NCI-H128 (cell line): ENCODE data around the gene EML6.
A peak's percentile ranks its signal among the peaks of the same experiment; 100 is the strongest.
"Not testable (repeated sequence)": the region's sequence is repeated elsewhere in the genome, so short reads cannot be mapped to it uniquely, and the experiment has no call there.

Experiments used
- DNase-seq: peaks from one replicate; lab custom pipeline; 2025; ENCODE audit not compliant: unreplicated experiment; lab: John Stamatoyannopoulos, UW

EML6 gene

GRCh38 chr2:54871457-54872107 lies 148.1 kb downstream of the EML6 start:
- DNase-seq: peak; percentile 33

DNA sequence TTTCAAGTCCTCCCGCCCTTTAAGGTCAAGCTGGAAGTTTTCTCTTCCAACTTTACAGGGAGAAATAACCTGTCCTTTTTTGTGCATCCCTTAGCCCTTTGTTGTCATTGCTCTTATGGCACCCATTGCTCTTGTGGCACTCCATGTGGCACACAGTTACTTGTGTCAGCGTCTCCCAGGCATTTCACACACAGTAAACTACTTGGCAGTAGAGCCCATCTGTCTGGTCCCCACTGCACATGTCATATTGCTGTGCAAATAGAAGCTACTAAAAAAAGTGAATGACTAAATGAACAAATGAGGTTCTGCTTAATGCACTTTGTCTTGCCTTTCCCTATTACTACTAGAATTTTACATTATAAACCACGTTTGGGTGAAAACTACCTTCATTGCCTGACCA lies 149.3 kb downstream of the EML6 start:
- no peak for DNase-seq

GRCh38 chr2:54873236-54873635 lies 149.8 kb downstream of the EML6 start:
- DNase-seq: not testable (repeated sequence)

DNA sequence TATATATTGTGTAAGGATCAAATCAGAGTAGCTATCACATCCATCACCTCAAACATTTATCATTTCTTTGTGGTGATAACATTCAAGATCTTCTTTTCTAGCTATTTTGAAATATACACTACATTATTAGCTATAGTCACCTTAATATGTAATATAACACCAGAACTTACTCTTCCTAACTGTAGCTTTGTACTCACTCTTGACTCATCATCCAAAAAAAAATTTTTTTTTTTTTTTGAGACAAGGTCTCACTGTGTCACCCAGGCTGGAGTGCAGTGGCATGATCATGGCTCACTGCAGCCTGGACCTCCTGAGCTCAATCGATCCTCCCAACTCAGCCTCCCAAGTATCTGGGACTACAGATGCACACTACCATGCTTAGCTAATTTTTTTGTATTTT lies 153.3 kb downstream of the EML6 start:
- DNase-seq: no peak

DNA sequence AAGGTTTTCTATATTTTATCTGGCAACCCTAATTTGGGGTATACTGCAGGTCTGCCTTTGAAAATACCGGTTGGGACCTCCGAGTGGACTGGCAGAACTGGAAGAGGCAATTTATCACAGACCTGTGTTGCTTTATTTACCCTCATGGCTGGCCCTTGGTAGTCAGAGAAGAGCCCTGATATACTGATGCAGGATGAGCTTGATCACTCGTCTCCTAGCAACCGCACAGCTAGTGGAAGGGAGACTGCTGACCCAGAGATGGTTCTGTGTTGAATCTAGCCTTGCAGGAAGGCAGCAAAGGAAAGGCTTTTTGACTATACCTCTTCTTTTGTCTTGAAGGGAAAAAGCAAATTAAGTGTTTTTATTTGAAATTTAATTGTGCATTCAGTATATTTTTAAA lies 154.7 kb downstream of the EML6 start:
- DNase-seq: no peak

GRCh38 chr2:54879032-54879431 lies 155.6 kb downstream of the EML6 start:
- DNase-seq: no peak

GRCh38 chr2:54879598-54880332 lies 156.3 kb downstream of the EML6 start:
- DNase-seq: no peak

DNA sequence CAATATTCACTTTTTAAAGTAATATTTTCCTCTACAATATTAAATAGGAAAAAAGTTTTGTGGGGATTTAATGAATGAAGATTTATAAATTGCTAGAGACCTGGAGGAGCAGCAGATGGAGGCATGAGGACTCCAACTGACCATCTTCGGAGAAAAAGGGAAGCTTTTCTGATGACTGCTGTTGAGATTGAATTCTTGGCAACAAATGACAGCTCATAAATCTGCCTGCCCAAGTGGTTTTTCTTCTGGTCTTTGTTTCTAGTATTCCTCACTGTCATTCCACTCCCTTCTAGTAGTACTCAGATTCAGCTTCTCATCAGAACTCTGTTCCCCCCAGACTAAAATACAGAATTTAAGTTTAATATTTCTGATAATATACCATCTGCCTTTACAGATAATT lies 157.0 kb downstream of the EML6 start:
- DNase-seq: no peak

DNA sequence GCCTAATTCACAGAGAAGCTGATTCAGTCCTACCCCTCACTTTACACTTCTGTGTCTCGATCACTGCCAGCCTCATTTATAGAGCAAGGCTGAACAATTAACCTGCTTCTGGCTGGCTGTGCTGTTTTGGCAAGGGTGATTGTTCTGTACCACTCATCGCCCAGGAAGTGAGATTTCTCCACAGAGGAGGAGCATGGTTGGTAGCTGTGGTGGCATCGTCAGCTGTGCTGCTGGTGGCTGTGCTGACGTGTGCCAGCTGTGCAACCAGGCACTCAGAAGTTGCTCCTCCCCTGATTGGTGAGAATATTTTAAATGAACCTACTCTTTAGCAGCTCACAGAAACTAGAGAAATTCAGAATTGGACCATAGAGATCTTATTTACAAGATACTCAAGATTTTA lies 158.3 kb downstream of the EML6 start:
- DNase-seq: no peak

DNA sequence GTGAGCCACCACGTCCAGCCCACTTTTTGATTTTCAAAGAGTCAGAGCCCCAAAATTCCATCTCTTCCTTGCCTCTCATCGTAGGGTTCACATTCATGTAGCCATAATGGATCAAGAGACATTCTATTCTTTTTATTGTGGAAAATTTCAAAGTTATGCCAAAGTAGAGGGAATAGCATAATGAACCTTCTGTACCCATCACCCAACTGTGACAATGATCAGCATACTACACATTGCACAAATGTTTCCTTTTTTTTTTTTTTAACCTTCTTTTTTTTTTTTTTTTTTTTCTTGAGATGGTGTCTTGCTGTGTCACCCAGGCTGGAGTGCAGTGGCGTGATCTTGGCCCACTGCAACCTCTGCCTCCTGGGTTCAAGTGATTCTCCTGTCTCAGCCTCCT lies 162.4 kb downstream of the EML6 start:
- no peak for DNase-seq

DNA sequence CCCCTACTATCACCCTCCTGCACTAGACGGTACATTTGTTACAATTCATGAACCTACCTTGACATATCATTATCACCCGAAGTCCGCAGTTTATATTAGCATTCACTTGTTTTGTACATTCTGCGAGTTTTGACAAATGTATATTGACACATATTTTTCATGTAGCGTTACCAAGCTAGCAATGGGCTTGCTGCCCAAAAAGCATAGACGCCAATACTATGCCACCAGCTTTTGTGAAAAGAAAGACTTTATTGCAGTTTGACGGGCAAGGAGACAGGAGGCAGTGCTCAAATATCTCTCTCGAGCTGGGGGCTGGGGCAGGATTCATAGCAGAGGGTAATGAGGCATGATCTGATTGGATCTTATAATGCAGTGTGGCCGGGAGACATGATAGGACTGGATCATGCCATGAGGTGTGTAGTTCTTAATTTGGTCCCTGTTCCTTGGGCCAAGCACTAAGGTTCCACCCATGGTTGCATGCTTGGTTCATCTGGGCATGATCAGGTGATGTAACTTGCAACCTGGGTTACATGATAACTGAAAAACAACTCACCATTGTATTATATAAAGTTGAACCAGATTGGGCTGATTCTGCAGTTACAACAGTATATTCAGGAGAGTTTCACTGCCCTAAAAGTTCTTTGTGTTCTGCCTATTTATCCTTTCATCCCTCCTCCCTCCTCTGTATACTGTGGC lies 164.5 kb downstream of the EML6 start:
- DNase-seq: no peak

DNA sequence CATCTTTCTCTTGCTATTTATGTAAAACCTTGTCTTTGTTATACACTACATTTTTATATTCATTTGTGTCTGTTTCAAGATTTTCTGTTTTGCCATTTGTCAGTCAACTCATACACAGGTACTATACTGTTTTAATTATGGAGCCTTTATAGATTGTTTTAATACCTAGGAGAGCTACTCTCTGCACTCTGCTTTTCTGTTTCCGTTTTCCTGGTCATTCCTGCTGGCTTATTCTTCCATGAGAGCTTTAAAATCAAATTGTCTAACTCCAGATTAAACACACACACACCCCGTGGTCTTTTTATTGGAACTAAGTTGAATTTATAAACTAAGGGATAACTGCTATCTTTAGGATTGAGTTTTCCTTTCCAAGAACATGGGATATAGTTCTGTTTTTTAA lies 165.6 kb downstream of the EML6 start:
- no peak for DNase-seq

DNA sequence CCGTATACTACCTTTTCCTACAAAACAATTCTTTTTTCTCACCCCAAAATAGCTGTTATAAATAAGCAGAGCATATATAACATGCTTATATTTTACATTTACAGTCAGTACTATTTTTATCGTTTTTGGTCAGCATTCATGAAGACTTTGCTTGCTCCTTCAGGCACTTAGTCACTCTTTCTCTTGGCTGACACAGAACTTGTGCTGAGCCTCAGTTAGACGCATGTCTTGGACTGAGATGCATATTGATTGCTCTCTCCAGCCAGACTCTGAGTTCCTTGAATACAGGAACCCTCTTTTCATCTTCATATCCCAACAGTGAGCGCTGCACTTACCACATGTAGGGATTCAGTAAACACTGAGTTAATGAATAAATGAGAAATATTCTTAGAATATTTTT lies 168.4 kb downstream of the EML6 start:
- no peak for DNase-seq

DNA sequence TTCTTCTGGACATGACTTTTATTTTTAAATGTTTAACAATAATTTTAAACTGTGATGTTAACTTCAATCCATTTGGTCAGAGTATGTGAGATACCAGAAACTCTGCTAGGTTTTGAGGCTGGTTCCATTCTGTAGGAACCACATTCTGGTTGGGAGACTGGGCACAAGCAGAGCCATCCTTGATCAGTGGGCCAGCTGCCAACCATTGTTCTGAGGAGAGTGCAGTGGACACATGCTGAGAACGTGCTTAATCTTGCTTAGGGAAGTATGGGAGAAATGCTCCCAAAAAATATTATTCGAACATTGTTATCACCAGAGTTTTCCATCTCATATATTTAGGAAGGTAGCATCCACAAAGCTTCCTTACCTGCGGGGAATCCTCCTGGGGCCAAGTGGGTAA lies 171.0 kb downstream of the EML6 start:
- DNase-seq: no peak

- DNase-seq: no peak
These were observed 172.3 kb downstream of the EML6 start for GRCh38 chr2:54895730-54896129.

DNA sequence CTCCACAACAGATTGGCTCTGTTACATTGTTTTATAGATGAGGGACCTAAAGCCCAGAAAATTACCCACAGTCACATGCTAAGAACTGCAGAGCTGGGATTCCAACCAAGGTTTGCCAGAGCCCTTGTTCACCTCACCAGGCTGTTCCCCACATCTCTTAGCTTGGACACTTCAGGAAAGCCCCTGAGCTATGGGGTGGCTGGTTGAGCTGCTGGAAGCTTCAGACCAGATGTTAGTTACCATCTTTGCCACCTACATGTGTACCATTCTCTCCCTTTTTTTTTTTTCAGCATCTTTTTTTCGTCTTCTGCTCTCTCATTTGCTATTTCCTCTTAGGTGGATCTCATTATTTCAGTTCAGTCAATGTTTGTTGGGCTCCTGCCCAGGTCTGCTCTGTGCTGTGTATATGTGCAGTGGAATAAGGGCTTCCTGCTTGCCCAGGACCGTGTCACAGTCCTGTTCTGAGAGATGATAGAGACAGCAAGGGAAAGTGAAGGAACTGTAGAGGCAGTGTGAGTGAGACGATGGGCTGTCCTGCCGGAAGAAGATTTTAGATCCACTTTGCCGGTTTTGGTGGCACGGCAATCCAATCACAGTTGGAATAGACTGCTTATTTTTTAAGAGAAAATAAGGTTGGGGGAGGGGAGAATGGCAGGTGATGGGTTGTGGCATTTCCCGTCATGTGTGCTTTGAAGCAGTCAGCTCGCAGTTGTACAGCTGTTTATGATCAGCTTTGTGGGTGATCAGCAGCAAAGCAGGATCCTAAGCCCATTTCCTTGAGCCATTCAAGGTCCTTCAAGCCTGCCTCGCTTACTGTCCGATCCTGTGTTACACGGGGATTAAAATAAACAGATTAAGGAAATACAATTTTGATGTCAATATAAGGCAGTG lies 174.2 kb downstream of the EML6 start:
- DNase-seq: no peak

DNA sequence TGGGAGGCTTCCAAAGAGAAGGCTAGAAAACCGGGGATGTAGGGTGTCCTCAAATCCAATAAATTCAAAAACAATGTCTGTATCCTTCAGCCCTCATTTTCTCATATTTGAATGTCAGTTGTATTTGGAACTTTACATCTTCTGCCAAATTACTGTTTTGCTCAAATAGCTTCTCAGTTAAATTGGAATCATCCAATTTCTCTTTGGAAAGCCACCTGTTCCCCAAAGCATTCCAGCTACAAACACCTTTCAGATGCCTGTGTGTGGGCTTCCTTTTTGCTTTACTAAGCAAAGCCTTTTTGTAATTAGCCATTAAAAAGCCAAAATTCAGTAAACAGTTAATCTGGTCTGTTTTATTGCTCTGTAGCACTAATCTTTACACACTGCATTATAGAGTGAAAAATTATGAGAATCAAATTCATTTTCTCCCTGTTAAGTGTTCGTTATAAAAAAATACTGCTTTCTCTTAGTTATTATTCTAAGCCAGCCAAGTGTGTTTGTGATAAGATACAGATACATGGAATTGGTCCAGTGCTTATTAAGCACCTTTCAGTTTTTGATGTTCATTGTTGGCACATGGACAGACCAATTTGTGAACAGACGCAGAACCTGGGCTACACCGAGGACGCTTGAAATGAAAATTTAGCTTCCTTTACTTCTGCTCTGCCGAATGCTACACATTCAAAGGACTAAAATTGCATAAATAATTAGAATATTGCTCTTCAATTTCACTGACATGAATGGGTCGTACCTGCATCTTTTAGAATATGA lies 175.2 kb downstream of the EML6 start:
- no peak for DNase-seq

DNA sequence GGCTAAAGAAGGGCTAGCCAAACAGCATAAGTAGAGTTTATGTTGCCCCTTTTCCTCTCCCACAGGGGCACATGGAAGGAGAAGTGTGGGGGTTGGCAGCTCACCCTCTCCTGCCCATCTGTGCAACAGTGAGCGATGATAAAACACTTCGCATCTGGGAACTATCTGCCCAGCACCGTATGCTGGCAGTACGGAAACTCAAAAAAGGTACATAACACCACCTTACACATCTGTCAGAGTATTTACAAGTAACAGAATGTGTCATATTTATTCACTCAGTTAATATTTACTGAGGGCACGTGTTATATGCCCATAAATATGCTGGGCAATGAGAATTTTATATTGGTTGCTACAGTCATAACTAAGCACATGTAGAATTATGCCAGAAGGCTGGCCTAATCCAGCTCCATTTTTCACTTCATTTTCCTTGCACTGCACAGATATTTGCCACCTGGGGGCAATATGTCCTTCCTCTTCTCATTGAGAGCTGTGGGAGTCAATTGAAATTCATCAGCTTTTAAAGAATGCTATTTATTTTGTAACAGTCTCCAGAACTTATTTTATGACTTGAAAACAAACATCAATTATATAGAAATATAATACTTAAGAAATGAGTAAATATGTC lies 176.2 kb downstream of the EML6 start:
- no peak for DNase-seq

- no peak for DNase-seq
These were observed 177.9 kb downstream of the EML6 start for GRCh38 chr2:54901224-54901986.
